HL-60 (cell line): ENCODE results near the gene SPSB3.

Experiments used
- DNase-seq, 2 experiments: peaks; one replicate each; pipeline ENCODE4 v3.0.0-alpha.2; 2010 to 2020; ENCODE audit warnings: low read depth in 1 of 2, low spot score in 1 of 2
- H3K27ac ChIP-seq: fragments of 250-450 bp; sonication (Bioruptor Pico); replicated peaks from 2 replicates; pipeline ENCODE4 v1.5.1; 2020; ENCODE audit warnings: mild to moderate bottlenecking, moderate library complexity
- H3K27me3 ChIP-seq: fragments of 250-450 bp; sonication (Bioruptor Pico); 2 replicates; pipeline ENCODE4 v1.5.1; 2021; ENCODE audit warnings: mild to moderate bottlenecking, moderate library complexity; ENCODE audit not compliant: insufficient read depth, poor library complexity, severe bottlenecking
- H3K4me3 ChIP-seq: replicated peaks from 2 replicates; pipeline ENCODE4 v1.5.1; 2011; ENCODE audit warnings: mild to moderate bottlenecking, control low read depth, low read length; ENCODE audit not compliant: insufficient read depth
- GABPA ChIP-seq: IDR thresholded peaks from 2 replicates; pipeline ENCODE4 v1.6.1; 2012; ENCODE audit warnings: low read depth
- POLR2AphosphoS5 ChIP-seq: IDR thresholded peaks from 2 replicates; pipeline ENCODE4 v1.6.1; 2012; ENCODE audit warnings: low read depth
- SPI1 ChIP-seq: IDR thresholded peaks from 2 replicates; pipeline ENCODE4 v1.6.1; 2012; ENCODE audit warnings: low read depth, mild to moderate bottlenecking, borderline replicate concordance
- TF ChIP-seq, protein P1 (sequence below): IDR thresholded peaks from 2 replicates; pipeline ENCODE4 v1.6.1; 2012; ENCODE audit warnings: low read depth; ENCODE audit not compliant: insufficient replicate concordance
- TF ChIP-seq, protein P2 (sequence below): IDR thresholded peaks from one replicate; pipeline ENCODE4 v1.5.1; 2011; ENCODE audit warnings: low read length, control low read depth, inconsistent platforms; ENCODE audit not compliant: insufficient read depth

The SPSB3 gene

DNA sequence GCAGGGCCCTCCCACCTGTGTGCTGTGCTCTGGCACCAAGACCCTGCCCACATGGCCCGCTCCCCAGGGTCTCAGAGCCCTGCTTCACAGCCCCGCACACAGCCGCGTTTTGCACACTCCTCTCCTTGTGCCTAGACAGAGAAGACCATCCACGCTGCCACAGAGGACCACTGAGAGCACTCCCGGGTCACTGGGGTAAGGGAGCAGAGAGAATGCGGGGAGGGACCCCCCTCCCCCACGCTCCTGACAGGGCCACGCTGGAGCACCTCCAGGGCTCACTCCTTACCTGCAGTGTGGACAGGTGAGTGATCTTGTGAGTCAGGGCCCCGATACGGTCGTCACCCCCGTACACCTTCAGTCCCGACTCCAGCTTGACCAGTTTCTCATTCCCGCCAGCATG lies 37.2 kb upstream of the SPSB3 start:
- no peak for DNase-seq
- TF ChIP-seq, protein P1, sequence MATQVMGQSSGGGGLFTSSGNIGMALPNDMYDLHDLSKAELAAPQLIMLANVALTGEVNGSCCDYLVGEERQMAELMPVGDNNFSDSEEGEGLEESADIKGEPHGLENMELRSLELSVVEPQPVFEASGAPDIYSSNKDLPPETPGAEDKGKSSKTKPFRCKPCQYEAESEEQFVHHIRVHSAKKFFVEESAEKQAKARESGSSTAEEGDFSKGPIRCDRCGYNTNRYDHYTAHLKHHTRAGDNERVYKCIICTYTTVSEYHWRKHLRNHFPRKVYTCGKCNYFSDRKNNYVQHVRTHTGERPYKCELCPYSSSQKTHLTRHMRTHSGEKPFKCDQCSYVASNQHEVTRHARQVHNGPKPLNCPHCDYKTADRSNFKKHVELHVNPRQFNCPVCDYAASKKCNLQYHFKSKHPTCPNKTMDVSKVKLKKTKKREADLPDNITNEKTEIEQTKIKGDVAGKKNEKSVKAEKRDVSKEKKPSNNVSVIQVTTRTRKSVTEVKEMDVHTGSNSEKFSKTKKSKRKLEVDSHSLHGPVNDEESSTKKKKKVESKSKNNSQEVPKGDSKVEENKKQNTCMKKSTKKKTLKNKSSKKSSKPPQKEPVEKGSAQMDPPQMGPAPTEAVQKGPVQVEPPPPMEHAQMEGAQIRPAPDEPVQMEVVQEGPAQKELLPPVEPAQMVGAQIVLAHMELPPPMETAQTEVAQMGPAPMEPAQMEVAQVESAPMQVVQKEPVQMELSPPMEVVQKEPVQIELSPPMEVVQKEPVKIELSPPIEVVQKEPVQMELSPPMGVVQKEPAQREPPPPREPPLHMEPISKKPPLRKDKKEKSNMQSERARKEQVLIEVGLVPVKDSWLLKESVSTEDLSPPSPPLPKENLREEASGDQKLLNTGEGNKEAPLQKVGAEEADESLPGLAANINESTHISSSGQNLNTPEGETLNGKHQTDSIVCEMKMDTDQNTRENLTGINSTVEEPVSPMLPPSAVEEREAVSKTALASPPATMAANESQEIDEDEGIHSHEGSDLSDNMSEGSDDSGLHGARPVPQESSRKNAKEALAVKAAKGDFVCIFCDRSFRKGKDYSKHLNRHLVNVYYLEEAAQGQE, result no peak
- TF ChIP-seq SPI1, result no peak
- no peak for TF ChIP-seq GABPA
- TF ChIP-seq, protein P2, sequence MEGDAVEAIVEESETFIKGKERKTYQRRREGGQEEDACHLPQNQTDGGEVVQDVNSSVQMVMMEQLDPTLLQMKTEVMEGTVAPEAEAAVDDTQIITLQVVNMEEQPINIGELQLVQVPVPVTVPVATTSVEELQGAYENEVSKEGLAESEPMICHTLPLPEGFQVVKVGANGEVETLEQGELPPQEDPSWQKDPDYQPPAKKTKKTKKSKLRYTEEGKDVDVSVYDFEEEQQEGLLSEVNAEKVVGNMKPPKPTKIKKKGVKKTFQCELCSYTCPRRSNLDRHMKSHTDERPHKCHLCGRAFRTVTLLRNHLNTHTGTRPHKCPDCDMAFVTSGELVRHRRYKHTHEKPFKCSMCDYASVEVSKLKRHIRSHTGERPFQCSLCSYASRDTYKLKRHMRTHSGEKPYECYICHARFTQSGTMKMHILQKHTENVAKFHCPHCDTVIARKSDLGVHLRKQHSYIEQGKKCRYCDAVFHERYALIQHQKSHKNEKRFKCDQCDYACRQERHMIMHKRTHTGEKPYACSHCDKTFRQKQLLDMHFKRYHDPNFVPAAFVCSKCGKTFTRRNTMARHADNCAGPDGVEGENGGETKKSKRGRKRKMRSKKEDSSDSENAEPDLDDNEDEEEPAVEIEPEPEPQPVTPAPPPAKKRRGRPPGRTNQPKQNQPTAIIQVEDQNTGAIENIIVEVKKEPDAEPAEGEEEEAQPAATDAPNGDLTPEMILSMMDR, result no peak
- Histone ChIP-seq H3K27ac (no peak overlapping the region), H3K27me3 (no peaks in the 10 kb centered on the region), H3K4me3 (no peak overlapping the region)

- Histone ChIP-seq H3K4me3 (no peak overlapping the region), H3K27me3 (no peaks in the 10 kb centered on the region), H3K27ac (no peak overlapping the region)
- no peak for DNase-seq
- TF ChIP-seq GABPA (no peak), POLR2AphosphoS5 (no peak)
- TF ChIP-seq, protein P1, result no peak
Measured at GRCh38 chr16:1818873-1819525, 36.6 kb upstream of the SPSB3 start.

DNA sequence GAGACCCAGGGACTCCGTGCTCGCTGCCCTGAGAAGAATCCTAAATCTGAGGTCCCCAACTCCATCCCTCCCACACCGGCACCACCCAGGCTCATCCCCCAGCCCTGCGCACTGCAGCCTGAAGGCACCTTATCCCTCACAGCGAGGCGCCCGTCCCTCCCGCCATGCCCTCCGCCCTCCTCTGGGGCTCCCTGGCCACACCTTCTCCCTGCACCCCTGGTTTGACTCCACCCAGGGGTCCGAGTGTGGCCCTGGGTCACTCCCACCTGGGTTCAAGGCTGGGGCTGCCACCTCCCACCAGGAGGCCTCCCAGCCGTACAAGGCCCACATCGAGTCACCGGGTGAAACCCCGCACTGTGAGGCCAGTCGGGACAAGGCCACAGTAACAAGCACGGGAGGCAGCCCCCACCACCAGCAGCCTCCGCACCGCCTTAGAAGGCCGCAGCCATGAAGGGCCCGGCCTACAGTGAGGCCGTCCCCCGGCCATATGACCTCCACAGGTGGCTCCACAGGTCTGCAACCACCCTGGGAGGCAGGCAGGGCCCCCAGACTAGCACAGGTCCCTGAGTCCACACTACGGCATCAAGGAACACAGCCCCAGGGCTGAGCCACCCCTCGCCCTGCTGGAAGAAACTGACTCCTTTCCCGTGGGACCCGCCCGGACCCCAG lies 36.0 kb upstream of the SPSB3 start:
- Histone ChIP-seq H3K27me3 (no peaks in the 10 kb centered on the region), H3K27ac (no peak overlapping the region), H3K4me3 (no peak overlapping the region)
- TF ChIP-seq, protein P2, result no peak
- TF ChIP-seq SPI1 (no peak), GABPA (no peak), POLR2AphosphoS5 (no peak)
- TF ChIP-seq, protein P1, result no peak
- DNase-seq, result no peak
